Measurements from ENCODE around the gene FARP2. TPM values are rescaled to one million over a fixed set of nuclear protein-coding genes. Genes with fewer than 3 reads are reported as not detected.
"Not testable (repeated sequence)": the region's sequence is repeated elsewhere in the genome, so short reads cannot be mapped to it uniquely, and the experiment has no call there.

Gene FARP2
- total RNA-seq, 4 donors from 2014 or later = 96.5 to 164 (median 136) TPM

DNA sequence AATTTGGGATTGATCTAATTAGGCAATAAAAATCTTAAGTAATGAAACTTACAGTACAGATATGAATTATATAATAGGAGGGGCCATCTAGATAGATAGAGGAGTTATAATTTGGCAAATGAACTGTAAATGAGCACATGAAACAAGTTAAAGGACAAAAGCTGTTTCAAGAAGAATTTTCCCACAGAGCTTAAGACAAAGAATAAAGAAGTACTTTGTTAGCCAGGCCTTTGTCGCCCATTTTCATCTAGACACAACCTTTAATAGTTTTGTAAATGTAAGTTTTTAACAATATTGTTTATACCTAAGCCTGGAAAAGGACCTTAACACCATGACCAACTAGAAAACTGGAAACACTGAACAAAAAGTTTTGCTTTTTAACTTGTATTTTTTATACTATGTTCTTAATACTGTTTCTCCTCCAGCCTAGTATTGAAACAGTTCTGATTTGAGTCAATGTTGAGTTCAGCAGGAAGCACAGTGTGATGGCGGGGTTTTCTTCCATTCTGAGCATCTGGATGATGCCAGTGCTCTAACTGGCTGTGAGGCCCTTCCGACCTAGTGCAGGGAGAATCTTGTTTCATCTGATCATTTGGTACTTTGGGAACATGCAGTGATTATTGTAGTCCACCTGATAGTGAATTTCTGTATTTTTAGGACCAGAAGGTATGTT is 37.6 kb downstream of the FARP2 start:
- Histone ChIP-seq H3K36me3 (no peaks in the 10 kb centered on the region), H3K4me1 (peaks cover 0 to 16% (median 0%) of the 10 kb centered on the region in 4 donors), H3K27ac (no peak overlapping the region), H3K9me3 (no peaks in the 10 kb centered on the region), H3K4me3 (no peak overlapping the region), H3K27me3 (no peaks in the 10 kb centered on the region)
- intact Hi-C loops (cut with DNase I; ENCODE audit: low total_unique reads) (no loop called here), in situ Hi-C loops (cut with MboI; ENCODE audit: low pct_ligation_motif_present in 1 of 4, low pct_unique_long_range_greater_than_20kb in 1 of 4, low sequenced_read_pairs in 3 of 4) (no loop called here)
- WGBS, 2 donors (ENCODE audit: low coverage in 1 of 2) = 74 to 79% methylated on average over 3 of the region's 3 CpGs
- TF ChIP-seq POLR2AphosphoS5 (IDR thresholded peaks at IDR 0.05) (no peak), EP300 (IDR thresholded peaks at IDR 0.05; ENCODE audit: low read depth) (no peak)
- no peak for DNase-seq

DNA sequence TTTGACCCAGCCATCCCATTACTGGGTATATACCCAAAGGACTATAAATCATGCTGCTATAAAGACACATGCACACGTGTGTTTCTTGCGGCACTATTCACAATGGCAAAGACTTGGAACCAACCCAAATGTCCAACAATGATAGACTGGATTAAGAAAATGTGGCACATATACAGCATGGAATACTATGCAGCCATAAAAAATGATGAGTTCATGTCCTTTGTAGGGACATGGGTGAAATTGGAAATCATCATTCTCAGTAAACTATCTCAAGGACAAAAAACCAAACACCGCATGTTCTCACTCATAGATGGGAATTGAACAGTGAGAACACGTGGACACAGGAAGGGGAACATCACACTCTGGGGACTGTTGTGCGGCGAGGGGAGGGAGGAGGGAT is 40.7 kb downstream of the FARP2 start:
- in situ Hi-C loops (cut with MboI; ENCODE audit: low pct_ligation_motif_present in 1 of 4, low pct_unique_long_range_greater_than_20kb in 1 of 4, low sequenced_read_pairs in 3 of 4); H3K27ac ChIP-seq; H3K27me3 ChIP-seq; H3K36me3 ChIP-seq; H3K9me3 ChIP-seq; DNase-seq; intact Hi-C loops (cut with DNase I; ENCODE audit: low total_unique reads); H3K4me3 ChIP-seq: not testable (repeated sequence)
- 99 to 100% methylated on average over 2 to 6 of the region's 6 CpGs for WGBS, 2 donors (ENCODE audit: low coverage in 1 of 2)
- H3K4me1 ChIP-seq = peaks cover 0 to 33% (median 14%) of the 10 kb centered on the region in 4 donors

DNA sequence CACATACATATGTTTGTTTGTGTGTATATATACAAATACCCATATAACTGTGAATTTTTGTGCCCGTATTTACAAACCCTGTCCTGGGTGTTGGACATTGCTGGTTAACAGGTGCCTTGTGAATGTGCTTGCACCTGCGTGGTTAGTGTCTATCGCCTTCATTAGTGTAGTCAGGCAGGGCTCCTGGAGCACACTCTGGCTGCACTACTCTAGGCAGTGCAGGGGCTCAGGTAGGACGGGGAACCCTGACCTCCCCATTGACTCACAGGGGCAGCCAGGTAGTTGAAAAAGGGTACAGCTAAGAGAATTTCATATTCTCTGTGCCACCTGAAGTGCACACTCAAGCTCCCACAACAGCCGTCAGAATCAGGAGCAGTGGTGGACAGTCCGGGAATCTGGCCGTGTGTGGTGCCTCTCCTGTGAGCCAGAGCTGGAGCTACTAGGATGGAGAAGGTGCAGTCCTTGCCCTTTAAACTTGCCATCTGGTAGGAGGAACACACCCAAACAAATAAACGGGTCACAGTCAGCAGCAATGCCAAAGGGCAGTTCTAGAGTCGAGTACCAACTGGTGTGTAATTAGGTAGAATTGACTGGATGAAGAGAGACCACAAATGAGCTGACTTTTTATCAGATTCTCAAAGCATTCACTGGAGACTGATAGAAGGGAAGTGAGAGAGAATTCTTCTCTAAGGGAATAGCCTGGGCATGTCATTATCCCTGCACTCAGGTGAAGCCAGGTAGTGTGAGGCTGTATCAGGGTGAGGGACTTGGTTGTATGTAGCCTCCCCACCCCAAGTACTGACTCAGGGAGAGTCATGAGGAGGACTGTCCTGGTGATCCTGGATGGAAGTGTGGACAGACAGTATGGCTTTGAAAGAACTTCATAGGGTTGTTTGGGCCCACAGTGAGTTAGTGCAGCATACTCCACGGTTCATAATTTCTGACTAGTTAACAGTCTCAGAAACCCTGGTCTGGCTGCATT is 44.1 kb downstream of the FARP2 start:
- TF ChIP-seq EP300 (IDR thresholded peaks at IDR 0.05; ENCODE audit: low read depth) (no peak), POLR2A (IDR thresholded peaks at IDR 0.05) (peak; percentile 29), POLR2AphosphoS5 (IDR thresholded peaks at IDR 0.05) (peak in 1 of 3 donors; percentile 53)
- TF ChIP-seq, protein P1, sequence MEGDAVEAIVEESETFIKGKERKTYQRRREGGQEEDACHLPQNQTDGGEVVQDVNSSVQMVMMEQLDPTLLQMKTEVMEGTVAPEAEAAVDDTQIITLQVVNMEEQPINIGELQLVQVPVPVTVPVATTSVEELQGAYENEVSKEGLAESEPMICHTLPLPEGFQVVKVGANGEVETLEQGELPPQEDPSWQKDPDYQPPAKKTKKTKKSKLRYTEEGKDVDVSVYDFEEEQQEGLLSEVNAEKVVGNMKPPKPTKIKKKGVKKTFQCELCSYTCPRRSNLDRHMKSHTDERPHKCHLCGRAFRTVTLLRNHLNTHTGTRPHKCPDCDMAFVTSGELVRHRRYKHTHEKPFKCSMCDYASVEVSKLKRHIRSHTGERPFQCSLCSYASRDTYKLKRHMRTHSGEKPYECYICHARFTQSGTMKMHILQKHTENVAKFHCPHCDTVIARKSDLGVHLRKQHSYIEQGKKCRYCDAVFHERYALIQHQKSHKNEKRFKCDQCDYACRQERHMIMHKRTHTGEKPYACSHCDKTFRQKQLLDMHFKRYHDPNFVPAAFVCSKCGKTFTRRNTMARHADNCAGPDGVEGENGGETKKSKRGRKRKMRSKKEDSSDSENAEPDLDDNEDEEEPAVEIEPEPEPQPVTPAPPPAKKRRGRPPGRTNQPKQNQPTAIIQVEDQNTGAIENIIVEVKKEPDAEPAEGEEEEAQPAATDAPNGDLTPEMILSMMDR (IDR thresholded peaks at IDR 0.05) = no peak
- WGBS, 2 donors (ENCODE audit: low coverage in 1 of 2) = 46% methylated on average over 10 of the region's 10 CpGs; no CpG with 5 or more reads in 1 of the 2 donors
- Histone ChIP-seq H3K4me3 (no peak overlapping the region), H3K36me3 (peaks cover 0 to 12% (median 0%) of the 10 kb centered on the region in 4 donors), H3K27ac (peak overlapping the region; percentile 49 to 78 (median 64)), H3K27me3 (no peaks in the 10 kb centered on the region), H3K9me3 (no peaks in the 10 kb centered on the region), H3K4me1 (peaks cover 0 to 28% (median 14%) of the 10 kb centered on the region in 4 donors)
- in situ Hi-C loops (cut with MboI; ENCODE audit: low pct_ligation_motif_present in 1 of 4, low pct_unique_long_range_greater_than_20kb in 1 of 4, low sequenced_read_pairs in 3 of 4) (no loop called here), intact Hi-C loops (cut with DNase I; ENCODE audit: low total_unique reads) (no loop called here)
- DNase-seq = peak; percentile 69

DNA sequence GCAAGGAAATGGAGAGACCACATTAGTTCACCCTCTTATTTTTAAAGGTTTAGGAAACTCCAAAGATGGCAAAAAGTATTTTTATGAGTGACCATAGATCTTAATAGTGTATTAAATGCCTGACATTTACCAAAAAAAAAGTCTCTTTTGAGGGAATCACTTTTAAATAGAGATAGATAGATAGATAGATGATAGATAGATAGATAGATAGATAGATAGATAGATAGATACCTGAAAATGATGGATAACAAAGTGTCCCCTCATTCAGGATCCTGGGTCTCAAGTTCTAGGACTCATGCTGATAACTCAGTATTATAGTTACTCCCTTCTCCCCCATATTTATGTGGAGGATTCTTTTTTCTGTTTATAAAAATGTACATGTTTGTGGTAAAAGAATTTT is 52.8 kb downstream of the FARP2 start:
- in situ Hi-C loops (cut with MboI; ENCODE audit: low pct_ligation_motif_present in 1 of 4, low pct_unique_long_range_greater_than_20kb in 1 of 4, low sequenced_read_pairs in 3 of 4) = no loop called here
- peaks cover 0 to 38% (median 17%) of the 10 kb centered on the region in 4 donors for H3K36me3 ChIP-seq
- no peak overlapping the region for H3K27ac ChIP-seq
- intact Hi-C loops (cut with DNase I; ENCODE audit: low total_unique reads) = no loop called here
- no peak overlapping the region for H3K4me3 ChIP-seq
- H3K9me3 ChIP-seq = no peaks in the 10 kb centered on the region
- H3K27me3 ChIP-seq = no peaks in the 10 kb centered on the region
- DNase-seq = no peak
- peaks cover 0 to 8% (median 8%) of the 10 kb centered on the region in 4 donors for H3K4me1 ChIP-seq
- TF ChIP-seq EP300 (IDR thresholded peaks at IDR 0.05; ENCODE audit: low read depth) (no peak), POLR2AphosphoS5 (IDR thresholded peaks at IDR 0.05) (no peak), POLR2A (IDR thresholded peaks at IDR 0.05) (no peak)
- TF ChIP-seq, protein P1 (IDR thresholded peaks at IDR 0.05) = no peak

DNA sequence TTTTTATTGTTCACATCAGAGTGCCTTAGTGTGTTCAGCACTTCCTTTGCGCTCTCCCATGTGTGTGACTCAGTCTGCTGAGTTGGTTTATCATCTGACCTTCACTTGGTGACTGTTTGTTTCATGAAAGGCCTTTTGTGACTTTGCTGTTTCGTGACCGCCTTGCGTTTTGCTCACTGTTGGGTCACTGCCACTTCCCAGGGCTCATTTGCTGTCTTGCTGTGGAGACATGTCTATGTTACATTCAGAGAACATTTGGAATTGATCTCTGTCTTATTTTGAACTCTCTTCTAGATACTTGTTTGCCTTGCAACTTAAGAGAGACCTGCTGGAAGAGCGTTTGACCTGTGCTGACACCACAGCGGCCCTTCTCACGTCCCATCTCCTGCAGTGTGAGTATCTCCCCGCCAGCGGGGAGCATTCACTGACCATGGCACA is 54.7 kb downstream of the FARP2 start:
- intact Hi-C loops (cut with DNase I; ENCODE audit: low total_unique reads) = no loop called here
- no peaks in the 10 kb centered on the region for H3K9me3 ChIP-seq
- H3K4me3 ChIP-seq = no peak overlapping the region
- peaks cover 0 to 41% (median 15%) of the 10 kb centered on the region in 4 donors for H3K36me3 ChIP-seq
- in situ Hi-C loops (cut with MboI; ENCODE audit: low pct_ligation_motif_present in 1 of 4, low pct_unique_long_range_greater_than_20kb in 1 of 4, low sequenced_read_pairs in 3 of 4) = no loop called here
- WGBS, 2 donors (ENCODE audit: low coverage in 1 of 2) = 67 to 93% methylated on average over 1 to 9 of the region's 9 CpGs
- peaks cover 0 to 8% (median 8%) of the 10 kb centered on the region in 4 donors for H3K4me1 ChIP-seq
- TF ChIP-seq, protein P1 (IDR thresholded peaks at IDR 0.05) = no peak
- TF ChIP-seq POLR2A (IDR thresholded peaks at IDR 0.05) (no peak), POLR2AphosphoS5 (IDR thresholded peaks at IDR 0.05) (no peak), EP300 (IDR thresholded peaks at IDR 0.05; ENCODE audit: low read depth) (no peak)
- no peak for DNase-seq
- peak overlapping the region in 1 of 4 donors; percentile 31 for H3K27ac ChIP-seq
- H3K27me3 ChIP-seq = no peaks in the 10 kb centered on the region
